Measurements from ENCODE around the gene MACC1. TPM values are rescaled to one million over a fixed set of nuclear protein-coding genes. Genes with fewer than 3 reads are reported as not detected.

Gene MACC1
- total and polyA plus RNA-seq, 5 experiments from 2014 or later: 0.18 to 0.25 TPM; not detected in 3

GRCh38 chr7:20238194-20238753 lies 21.1 kb upstream of the MACC1 start:
- H3K27me3 Mint-ChIP-seq: peaks cover 0 to 16% (median 0%) of the 10 kb centered on the region in 5 donors
- peaks cover 0 to 16% (median 0%) of the 10 kb centered on the region in 4 donors for H3K4me1 Mint-ChIP-seq
- POLR2A ChIA-PET: no interaction called here
- no peak for DNase-seq
- no peaks in the 10 kb centered on the region for H3K36me3 Mint-ChIP-seq
- no peak for ATAC-seq
- H3K27ac Mint-ChIP-seq: peak overlapping the region in 2 of 10 donors; percentile 63 to 70
- H3K9me3 Mint-ChIP-seq: peaks cover 0 to 1% (median 0%) of the 10 kb centered on the region in 9 donors
- H3K4me3 Mint-ChIP-seq: no peak overlapping the region

- peaks cover 0 to 16% (median 0%) of the 10 kb centered on the region in 4 donors for H3K4me1 Mint-ChIP-seq
- H3K4me3 Mint-ChIP-seq: no peak overlapping the region
- H3K36me3 Mint-ChIP-seq: no peaks in the 10 kb centered on the region
- no peak overlapping the region for H3K27ac Mint-ChIP-seq
- peaks cover 0 to 16% (median 0%) of the 10 kb centered on the region in 5 donors for H3K27me3 Mint-ChIP-seq
- ATAC-seq (no peak), DNase-seq (no peak)
- H3K9me3 Mint-ChIP-seq: peaks cover 0 to 3% (median 0%) of the 10 kb centered on the region in 9 donors
- POLR2A ChIA-PET: no interaction called here
These were observed 20.4 kb upstream of the MACC1 start for GRCh38 chr7:20237464-20238193.

- H3K27ac Mint-ChIP-seq: no peak overlapping the region
- H3K9me3 Mint-ChIP-seq: peaks cover 0 to 4% (median 0%) of the 10 kb centered on the region in 9 donors
- POLR2A ChIA-PET: no interaction called here
- DNase-seq (no peak), ATAC-seq (no peak)
- no peaks in the 10 kb centered on the region for H3K36me3 Mint-ChIP-seq
- H3K27me3 Mint-ChIP-seq: peaks cover 0 to 16% (median 0%) of the 10 kb centered on the region in 5 donors
- peaks cover 0 to 16% (median 0%) of the 10 kb centered on the region in 4 donors for H3K4me1 Mint-ChIP-seq
- no peak overlapping the region for H3K4me3 Mint-ChIP-seq
These were observed 19.6 kb upstream of the MACC1 start for GRCh38 chr7:20236790-20237189.

GRCh38 chr7:20236043-20236442 lies 18.9 kb upstream of the MACC1 start:
- peaks cover 0 to 4% (median 0%) of the 10 kb centered on the region in 9 donors for H3K9me3 Mint-ChIP-seq
- no peak for ATAC-seq
- no peak for DNase-seq
- no peak overlapping the region for H3K4me3 Mint-ChIP-seq
- POLR2A ChIA-PET: no interaction called here
- peaks cover 0 to 14% (median 0%) of the 10 kb centered on the region in 4 donors for H3K4me1 Mint-ChIP-seq
- H3K36me3 Mint-ChIP-seq: no peaks in the 10 kb centered on the region
- H3K27ac Mint-ChIP-seq: no peak overlapping the region
- peaks cover 0 to 16% (median 0%) of the 10 kb centered on the region in 5 donors for H3K27me3 Mint-ChIP-seq

GRCh38 chr7:20235288-20235687 lies 18.1 kb upstream of the MACC1 start:
- Mint-ChIP-seq H3K4me3 (no peak overlapping the region), H3K4me1 (peaks cover 0 to 14% (median 0%) of the 10 kb centered on the region in 4 donors), H3K27ac (no peak overlapping the region), H3K9me3 (peaks cover 0 to 4% (median 0%) of the 10 kb centered on the region in 9 donors), H3K36me3 (no peaks in the 10 kb centered on the region), H3K27me3 (peaks cover 0 to 16% (median 0%) of the 10 kb centered on the region in 5 donors)
- DNase-seq (no peak), ATAC-seq (no peak)
- POLR2A ChIA-PET: no interaction called here

GRCh38 chr7:20233362-20233761 lies 16.2 kb upstream of the MACC1 start:
- no peak for DNase-seq
- POLR2A ChIA-PET: no interaction called here
- Mint-ChIP-seq H3K4me1 (peaks cover 0 to 4% (median 0%) of the 10 kb centered on the region in 4 donors), H3K9me3 (peaks cover 0 to 4% (median 0%) of the 10 kb centered on the region in 9 donors), H3K36me3 (no peaks in the 10 kb centered on the region), H3K4me3 (no peak overlapping the region), H3K27ac (no peak overlapping the region), H3K27me3 (peaks cover 0 to 16% (median 0%) of the 10 kb centered on the region in 5 donors)
- ATAC-seq: no peak

- Mint-ChIP-seq H3K27ac (no peak overlapping the region), H3K4me3 (no peak overlapping the region), H3K9me3 (peaks cover 0 to 4% (median 0%) of the 10 kb centered on the region in 9 donors), H3K27me3 (peaks cover 0 to 11% (median 0%) of the 10 kb centered on the region in 5 donors), H3K4me1 (no peaks in the 10 kb centered on the region), H3K36me3 (no peaks in the 10 kb centered on the region)
- POLR2A ChIA-PET: no interaction called here
- ATAC-seq (no peak), DNase-seq (no peak)
These were observed 15.7 kb upstream of the MACC1 start for GRCh38 chr7:20232848-20233247.

GRCh38 chr7:20229646-20230500 lies 12.7 kb upstream of the MACC1 start:
- Mint-ChIP-seq H3K4me1 (no peaks in the 10 kb centered on the region), H3K36me3 (no peaks in the 10 kb centered on the region), H3K27me3 (peaks cover 0 to 9% (median 3%) of the 10 kb centered on the region in 5 donors), H3K9me3 (peaks cover 0 to 4% (median 0%) of the 10 kb centered on the region in 9 donors), H3K4me3 (no peak overlapping the region), H3K27ac (no peak overlapping the region)
- ATAC-seq (no peak), DNase-seq (no peak)
- POLR2A ChIA-PET: no interaction called here

- Mint-ChIP-seq H3K4me1 (no peaks in the 10 kb centered on the region), H3K27ac (no peak overlapping the region), H3K36me3 (no peaks in the 10 kb centered on the region), H3K9me3 (peaks cover 0 to 4% (median 0%) of the 10 kb centered on the region in 9 donors), H3K4me3 (no peak overlapping the region), H3K27me3 (peaks cover 0 to 9% (median 3%) of the 10 kb centered on the region in 5 donors)
- DNase-seq (no peak), ATAC-seq (no peak)
- POLR2A ChIA-PET: no interaction called here
These were observed 11.9 kb upstream of the MACC1 start for GRCh38 chr7:20229081-20229480.

- H3K36me3 Mint-ChIP-seq: no peaks in the 10 kb centered on the region
- DNase-seq: no peak
- POLR2A ChIA-PET: no interaction called here
- no peak overlapping the region for H3K4me3 Mint-ChIP-seq
- H3K27ac Mint-ChIP-seq: no peak overlapping the region
- H3K9me3 Mint-ChIP-seq: peaks cover 0 to 4% (median 0%) of the 10 kb centered on the region in 9 donors
- H3K4me1 Mint-ChIP-seq: no peaks in the 10 kb centered on the region
- ATAC-seq: no peak
- peaks cover 0 to 13% (median 3%) of the 10 kb centered on the region in 5 donors for H3K27me3 Mint-ChIP-seq
These were observed 11.5 kb upstream of the MACC1 start for GRCh38 chr7:20228654-20229053.

GRCh38 chr7:20227291-20227795 lies 10.2 kb upstream of the MACC1 start:
- no peak overlapping the region for H3K27ac Mint-ChIP-seq
- no peaks in the 10 kb centered on the region for H3K9me3 Mint-ChIP-seq
- ATAC-seq (no peak), DNase-seq (no peak)
- no peaks in the 10 kb centered on the region for H3K36me3 Mint-ChIP-seq
- H3K27me3 Mint-ChIP-seq: peaks cover 0 to 17% (median 0%) of the 10 kb centered on the region in 5 donors
- no peak overlapping the region for H3K4me3 Mint-ChIP-seq
- no peaks in the 10 kb centered on the region for H3K4me1 Mint-ChIP-seq
- POLR2A ChIA-PET: no interaction called here

- Mint-ChIP-seq H3K4me1 (no peaks in the 10 kb centered on the region), H3K27me3 (peaks cover 0 to 17% (median 0%) of the 10 kb centered on the region in 5 donors), H3K36me3 (no peaks in the 10 kb centered on the region), H3K9me3 (no peaks in the 10 kb centered on the region), H3K4me3 (no peak overlapping the region), H3K27ac (no peak overlapping the region)
- DNase-seq (no peak), ATAC-seq (no peak)
- POLR2A ChIA-PET: no interaction called here
These were observed 9.7 kb upstream of the MACC1 start for GRCh38 chr7:20226860-20227259.
